Activated CD4-positive, alpha-beta T cell treated with anti-CD3 and anti-CD28 coated beads for 24 hours (primary cell): ENCODE results near the gene STPG2.

Experiments used
- DNase-seq, 2 donors: peaks; one replicate each; pipeline ENCODE4 v3.0.0-alpha.2; 2020; ENCODE audit warnings: low read depth in 2 of 2

STPG2 gene

DNA sequence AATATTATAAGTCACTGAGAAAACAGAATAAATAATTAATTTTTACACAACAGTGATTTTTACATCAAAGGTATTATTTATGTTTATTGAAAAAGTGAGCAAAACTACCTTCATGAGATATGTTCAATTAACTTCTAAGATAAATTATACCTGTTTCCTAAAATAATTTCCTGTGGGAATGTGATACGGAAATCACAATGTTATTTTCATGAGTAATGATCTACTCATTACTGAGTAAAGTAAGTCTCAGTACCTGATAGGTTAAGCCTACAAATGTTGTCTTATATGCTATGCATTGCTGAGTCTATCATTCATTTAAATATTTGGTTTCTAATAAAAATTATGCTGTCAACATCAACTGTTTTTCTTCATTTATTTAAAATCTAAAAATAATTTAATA, 324.0 kb downstream of the STPG2 start:
- no peak for DNase-seq

DNA sequence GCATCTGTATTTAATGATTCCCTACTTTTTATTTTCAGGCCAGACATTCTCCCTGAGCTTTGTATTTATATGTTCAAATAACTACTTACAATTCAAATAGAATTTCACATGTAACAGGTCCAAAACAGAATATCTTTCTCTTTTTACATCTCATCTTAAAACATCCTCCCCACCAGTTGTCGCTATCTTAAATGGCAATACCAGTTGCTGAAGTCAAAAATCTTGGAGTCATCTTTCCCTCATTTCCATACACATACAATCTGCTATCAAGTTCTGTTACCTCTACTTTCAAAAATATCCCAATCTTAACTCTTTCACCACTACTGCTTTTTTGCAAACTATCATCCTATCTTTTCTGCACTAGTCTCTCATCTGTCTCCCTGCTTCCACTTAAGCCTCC, 330.5 kb downstream of the STPG2 start:
- DNase-seq = no peak

DNA sequence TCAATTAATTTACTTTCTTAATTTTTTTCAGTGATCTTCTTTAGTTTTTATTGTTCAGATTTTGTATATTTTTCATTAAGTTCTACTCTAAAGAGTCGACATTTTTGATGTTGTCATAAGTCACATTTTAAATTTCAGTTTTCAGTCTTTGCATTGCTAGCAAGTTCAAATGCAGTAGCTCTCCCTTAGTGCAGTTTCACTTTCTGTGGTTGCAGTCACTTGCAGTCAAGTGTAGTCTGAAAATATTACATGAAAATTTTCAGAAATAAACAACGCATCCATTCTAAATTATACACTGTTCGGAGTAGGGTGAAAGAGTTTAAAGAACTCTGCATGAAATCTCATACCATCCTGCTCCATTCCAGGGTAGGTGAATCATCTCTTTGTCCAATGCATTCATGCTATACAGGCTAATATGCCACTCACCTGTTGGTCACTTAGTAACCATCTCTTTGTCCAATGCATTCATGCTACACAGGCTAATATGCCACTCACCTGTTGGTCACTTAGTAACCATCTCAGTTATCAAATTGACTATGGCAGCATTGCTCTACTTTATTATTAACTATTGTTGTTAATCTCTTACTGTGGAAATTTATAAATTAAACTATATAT, 356.9 kb downstream of the STPG2 start:
- DNase-seq = no peak

DNA sequence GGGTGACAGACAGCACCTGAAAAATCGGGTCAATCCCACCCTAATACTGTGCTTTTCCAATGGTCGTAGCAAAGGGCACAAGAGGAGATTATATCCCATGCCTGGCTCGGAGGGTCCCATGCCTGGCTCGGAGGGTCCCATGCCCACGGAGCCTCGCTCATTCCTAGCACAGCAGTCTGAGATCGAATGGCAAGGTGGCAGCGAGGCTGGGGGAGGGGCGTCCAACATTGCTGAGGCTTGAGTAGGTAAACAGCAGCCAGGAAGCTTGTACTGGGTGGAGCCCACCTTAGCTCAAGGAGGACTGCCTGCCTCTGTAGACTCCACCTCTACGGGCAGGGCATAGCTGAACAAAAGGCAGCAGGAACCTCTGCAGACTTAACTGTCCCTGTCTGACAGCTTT, 365.1 kb downstream of the STPG2 start:
- no peak for DNase-seq

DNA sequence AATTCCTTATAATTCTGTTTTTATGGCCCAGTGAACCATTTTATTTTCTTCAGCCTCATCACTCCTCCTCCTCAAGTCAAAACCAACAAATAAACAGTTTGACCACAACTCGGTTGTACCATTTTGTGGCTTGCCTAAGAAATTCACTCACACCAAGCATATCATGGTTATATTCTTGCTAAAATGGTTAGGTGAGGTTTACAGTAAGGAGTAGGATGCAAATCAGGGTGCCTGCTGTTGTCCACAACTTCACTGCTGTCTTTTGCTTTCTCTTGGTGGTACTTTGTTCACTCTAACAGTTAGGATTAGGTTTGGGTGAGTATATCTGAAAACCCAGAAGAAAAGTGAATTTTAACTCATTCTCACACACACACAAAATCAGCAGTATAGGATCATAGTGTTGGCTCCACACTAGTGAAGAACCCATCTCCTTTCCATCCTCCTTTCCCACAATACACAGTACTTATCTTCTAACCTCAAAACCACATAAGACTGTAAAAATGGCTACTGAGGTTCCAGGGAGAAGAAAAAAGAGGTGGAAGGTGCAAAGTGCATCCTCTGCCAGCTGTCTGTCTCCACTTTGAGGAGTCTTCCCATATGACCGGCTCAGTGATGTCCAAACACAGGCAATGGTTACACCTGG, 368.8 kb downstream of the STPG2 start:
- no peak for DNase-seq

DNA sequence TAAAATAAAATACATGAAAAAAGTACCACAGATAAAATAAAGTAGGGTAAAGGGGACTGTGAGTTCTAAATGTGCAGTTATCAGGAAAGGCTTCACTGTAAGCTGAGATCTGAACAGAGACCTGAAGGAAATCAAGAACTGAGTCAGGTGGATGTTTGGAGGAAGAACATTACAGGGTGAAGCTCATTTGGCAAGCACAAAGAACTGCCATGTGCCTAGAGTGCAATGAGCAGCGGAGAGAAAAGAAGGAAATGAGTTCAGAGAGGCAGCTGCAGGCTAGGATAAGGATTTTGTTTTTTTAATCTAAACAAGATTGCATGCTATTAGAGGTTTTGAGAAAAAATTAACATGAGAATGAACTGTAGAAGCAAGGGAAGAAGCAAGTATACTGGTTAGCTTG, 373.1 kb downstream of the STPG2 start:
- DNase-seq = no peak

DNA sequence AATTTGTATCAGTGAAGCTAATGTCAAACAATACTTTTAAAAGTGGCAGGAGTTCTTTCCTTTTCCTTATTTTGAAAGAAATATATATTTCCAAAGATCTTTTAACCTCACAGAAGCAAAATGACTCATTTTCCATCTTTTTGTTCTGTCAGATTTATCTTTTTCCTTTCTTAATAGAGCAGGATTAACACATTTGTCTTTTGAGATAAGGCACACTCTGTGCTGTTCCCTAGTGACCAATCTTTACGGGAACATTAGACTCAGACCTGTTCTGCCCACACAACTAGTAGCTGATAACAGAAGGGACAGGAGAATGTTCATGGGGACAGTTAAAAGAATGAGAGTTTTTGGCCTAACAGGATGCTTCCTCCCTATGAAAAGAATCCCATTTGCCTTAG, 381.2 kb downstream of the STPG2 start:
- DNase-seq = no peak

DNA sequence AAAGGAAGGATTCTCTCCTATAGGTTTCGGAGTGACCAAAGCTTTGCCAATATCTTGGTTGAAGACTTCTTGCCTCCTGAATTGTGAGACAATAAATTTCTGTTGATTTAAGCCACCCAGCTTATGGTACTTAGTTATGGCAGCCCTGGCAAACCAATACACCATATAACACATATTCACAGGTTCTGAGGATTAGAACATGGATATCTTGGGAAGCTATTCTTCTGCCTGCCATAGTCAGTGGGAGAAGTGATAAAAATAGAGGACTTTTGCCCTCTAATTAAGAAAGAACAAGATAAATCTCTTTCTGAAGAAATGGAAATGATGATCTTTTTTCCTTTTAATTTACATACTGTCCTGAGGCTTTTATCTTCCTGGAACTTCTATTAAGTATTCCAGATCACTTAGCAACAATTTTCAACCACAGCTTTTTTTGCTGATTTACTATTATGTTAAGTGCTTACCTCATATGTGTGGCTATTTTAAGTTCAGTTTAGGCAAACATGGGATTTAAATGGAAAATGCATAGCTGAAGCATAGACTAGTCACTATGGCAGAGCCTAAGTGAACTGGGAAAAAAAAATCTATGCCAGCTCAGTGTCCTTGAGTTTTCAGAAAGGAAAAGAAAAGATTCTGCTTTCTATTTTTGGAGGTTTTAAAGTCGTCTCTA, 381.7 kb downstream of the STPG2 start:
- DNase-seq = no peak

DNA sequence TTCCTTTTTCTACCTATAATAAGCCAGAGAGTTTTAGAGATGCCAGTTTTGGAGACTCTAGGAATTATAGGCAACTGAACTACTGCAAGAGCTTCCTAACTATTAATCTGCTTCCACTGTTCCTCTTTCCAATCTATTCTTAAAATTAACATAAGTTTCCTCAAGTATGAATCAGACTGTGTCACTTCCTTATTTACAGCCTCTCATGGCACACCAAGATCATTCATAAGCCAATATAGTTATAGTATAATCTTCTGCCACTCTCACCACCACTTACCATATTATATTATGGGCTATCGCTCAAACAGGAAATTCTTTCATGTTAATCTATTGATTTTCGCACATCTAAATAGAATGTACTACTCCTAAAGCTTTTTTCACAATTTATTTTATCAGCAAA, 383.5 kb downstream of the STPG2 start:
- no peak for DNase-seq

DNA sequence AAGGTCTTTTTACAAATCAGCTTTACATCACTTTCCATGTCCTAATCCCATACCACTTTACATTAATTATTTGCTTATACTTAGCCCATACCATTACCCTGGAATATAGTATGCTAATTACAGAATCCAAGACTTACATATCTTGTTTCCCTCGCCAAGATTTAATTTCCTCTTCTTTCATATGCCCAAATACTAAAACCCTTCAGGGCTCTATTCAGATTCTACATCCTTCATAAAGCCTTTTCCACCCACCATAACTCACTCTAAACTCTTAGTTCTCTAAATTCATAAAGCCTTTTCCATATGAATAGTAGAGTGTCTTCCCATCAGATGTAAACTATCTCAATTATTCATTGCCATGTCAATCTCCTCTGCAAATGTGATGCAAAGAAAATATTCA, 390.7 kb downstream of the STPG2 start:
- no peak for DNase-seq

DNA sequence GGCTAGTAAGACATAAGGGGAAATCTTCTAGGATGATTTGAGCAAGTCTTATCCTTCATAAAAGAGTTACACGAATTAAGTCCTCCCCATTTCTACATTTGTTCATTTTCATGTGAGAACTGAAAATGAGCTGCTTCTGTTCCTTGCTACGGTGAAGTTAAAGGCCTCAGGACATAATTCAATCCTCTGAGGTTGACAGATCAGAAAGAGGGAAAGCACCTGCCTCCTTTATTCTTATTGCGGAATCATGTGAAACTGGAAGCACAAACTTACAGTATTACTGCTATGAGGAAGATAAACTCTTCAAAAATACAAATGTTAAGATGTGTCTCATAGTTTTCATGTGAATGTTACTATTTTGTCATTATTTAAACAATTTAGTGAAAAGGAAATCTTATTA, 395.3 kb downstream of the STPG2 start:
- DNase-seq = no peak

DNA sequence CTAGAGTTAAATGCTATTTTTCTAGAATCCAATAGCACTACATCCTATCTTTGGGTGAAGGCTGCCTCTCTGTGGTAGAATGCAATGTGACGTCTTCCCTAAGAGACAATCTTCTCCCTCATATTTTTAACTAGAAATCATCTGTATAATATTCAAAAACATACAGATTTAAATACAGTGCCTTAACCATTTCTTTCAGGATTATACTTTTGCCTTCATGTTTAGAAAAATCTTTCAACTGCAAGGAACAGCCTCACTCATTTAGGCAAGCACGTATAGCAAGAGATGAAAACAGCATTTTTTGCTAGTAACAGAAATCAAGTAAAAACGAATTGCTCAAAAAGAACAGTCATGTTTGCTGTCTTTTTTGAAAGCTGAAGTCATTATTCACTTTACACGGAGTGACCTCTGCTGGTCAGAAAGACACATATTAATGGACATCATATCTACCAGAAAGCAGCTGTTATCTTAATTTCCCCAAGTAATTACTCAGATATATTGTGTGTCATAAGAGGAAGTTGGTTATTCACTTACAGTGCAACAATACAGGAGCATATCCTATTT, 422.3 kb downstream of the STPG2 start:
- DNase-seq = no peak

DNA sequence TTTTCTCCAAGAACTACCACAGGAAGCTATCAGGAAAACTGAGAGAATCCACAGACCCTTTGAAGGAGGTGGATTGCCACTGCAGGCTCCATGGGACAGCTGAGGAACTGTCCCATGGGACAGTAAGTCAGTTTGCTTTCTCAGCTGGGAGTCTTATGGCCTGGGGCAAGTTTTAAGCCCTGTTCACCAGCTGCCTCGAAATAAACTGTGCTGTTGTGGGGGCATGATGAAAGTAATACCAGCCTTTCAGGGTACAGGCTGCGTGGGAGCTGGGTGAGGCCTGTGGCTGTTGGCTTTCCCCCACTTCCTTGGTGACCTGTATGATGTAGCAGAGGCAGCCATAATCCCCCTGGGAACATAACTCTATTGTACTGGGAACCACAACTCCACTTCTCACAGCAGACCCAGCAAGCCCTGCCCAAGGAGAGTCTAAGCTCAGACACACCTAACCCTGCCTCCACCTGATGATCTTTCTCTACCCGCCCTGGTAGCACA, 452.1 kb downstream of the STPG2 start:
- no peak for DNase-seq

DNA sequence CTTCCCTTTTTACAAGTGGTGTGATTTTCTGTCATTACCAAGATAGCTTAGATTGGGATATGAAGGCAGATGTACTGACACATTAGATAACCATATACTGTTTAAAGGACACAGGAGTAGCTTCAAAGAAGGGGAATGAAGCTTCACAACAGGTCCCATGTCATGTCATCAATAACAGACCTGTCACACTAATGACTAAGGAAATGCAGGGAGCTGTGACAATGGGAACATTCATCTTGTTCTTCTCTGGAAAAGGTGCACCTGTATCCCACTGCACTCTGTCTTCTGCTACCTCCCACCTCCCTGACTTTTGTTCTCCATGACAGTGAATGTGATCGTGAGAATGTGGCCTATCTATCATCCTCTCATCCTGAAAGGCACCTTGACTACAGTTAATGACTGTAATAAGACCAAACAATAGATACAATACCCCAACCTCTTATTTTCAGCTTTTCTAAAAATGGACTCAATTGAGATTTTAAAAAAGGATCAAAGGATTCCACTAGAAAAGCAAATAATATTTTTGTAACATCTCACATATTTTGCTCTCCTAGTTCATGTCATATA, 472.5 kb downstream of the STPG2 start:
- DNase-seq = no peak

DNA sequence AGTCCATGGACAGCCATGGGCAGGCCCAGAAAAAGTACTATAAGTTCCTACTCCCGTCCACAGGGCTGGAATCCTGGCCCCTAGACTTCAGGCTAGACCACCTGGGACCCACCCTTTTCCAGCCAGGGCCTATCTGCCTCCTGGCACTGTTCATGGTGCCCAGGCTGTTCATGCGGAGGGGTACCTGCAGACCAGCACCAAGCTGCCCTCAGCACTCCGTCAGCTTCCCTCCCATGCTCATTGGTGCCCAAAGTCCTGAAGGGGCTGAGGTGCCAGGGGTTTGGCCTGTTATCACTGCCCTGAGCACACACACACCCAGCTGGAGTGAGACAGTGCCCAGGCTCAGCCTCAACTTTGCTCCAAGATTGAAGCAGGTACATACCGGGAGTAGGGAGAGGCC, 477.7 kb downstream of the STPG2 start:
- no peak for DNase-seq

DNA sequence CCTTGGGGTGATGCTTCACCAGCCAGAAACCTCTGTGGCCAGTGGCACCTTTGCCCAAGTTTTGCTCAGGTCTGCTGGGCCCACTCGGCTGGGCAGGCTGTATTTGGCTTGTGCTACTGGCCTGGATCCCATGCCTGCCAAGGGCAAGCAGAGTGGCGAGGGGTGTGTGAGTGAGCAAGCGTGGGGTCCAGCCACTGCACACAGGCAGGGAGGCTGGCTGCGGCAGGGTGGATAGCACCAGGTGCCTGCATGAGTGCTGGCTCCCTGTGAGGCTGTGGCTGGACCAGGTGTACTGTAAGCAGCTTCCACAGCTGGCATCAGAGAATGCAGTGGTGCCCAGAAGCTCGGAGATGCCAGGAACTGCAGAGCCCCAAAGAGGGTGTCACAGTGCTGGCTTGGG, 478.5 kb downstream of the STPG2 start:
- no peak for DNase-seq

DNA sequence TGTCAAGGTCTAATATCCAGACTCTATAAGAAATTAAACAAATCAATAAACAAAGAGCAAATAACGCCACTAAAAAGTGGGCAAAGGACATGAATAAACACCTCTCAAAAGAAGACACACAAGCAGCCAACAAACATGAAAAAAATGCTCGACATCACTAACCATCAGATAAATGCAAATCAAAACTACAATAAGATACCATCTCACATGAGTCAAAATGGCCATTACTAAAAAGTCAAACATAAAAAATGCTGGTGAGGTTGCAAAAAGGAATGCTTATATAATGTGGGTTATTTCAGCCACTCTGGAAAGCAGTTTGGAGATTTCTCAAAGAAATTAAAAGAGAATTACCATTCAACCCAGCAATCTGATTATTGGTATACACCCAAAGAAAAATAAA, 481.1 kb downstream of the STPG2 start:
- DNase-seq = no peak

DNA sequence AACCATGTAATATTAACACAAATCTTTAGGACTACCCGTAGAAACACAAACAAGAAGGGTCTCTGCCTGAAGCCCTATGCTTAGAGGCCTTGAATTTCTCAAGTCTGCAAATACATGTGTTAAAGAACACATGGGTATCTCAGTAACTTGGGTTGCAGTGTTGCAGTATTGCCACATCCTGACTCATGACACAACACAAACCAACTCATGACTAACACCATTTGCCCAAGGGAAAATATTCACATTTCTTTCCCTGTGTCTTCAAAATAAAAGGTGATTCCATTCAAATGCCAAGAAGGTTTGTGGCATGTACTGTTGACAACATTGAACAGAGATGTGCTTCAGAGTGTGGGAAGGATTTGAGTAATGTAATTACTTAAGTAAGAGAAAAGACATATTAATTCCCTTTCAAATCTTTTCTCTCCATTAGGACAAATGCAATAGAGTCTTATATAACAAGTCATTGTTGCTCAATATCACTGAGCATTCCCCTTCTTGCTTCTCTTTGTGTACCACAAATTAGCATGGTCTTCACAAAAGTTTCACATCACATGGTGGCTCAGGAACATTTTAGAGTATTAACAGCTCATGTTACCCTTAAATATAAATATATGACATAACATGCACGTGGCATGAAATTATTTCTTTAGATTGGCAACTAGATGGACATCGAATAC, 487.1 kb downstream of the STPG2 start:
- DNase-seq = no peak

DNA sequence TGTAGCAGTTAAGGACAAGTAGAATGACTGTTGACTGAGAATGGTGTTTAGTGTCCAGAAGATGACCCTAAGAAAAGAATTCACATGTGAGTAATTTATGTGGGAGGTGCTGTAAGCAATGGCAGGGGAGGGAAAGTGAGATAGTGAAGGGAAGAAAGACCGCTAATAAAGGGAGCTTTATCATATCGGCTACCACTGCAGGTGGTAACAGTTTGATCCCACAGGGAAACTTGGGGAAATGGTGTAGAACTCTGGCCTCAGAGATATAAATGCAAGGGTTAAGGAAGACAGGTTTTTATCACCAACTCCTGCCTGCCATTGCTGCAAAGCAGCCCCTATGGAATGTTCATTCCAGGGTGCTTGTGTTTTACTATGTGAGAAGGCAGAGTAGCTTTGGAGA, 489.6 kb downstream of the STPG2 start:
- DNase-seq = no peak

DNA sequence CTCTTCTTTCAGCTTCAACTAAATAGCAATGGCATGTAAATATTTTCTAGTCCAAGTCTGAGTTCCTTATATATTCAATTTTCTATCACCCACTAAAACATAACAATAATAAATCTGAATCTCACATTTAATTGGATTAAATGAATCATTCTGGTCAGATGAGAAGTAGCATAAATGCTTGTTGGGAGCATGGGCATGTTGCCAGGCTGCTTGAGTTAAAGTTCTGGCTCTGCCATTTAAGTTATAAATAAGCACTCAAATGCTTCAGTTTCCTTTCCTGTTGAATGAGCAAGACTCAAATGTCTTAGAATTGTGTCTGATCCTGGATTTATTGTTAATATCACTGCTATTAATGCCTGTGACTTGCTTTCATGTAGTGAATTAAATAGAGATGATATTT, 496.3 kb downstream of the STPG2 start:
- DNase-seq = no peak

DNA sequence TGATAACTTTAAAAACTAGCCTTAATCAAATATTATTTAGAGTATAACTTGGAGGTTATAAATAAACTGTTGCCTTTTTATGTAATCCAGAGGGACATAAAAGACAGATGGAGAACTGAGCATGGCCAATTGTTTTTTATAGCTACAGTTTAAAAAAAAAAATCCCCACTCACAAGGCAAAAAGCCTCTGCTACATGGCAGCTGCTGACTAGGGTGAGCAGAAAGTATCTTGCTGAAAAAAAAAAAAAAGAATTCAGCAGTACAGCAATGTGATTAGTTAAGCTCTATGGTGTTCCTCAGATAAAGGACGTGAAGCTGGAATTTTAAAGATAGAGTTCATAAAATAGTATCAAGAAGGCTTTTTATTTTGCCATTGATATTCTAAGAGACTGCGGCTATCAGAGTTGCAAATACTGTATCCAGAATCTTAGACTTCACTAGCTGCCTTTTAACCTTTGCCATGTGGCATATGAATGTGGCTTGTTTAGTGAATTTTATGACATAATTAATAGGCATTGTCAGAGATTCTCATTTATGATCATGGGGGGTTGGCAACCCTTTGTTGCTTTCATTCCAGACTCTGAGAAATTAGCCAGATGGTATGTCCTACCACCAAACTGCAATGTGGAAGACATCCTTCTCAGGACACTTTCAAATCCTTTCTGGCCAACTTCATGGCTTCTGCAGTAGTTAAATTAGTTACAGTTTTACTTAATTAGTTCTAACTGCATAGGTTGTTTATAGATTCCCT, 498.0 kb downstream of the STPG2 start:
- DNase-seq = no peak
